Measurements from ENCODE around the gene APOBEC3B. TPM values are rescaled to one million over a fixed set of nuclear protein-coding genes. Genes with fewer than 3 reads are reported as not detected.
A peak's percentile ranks its signal among the peaks of the same experiment; 100 is the strongest.

The APOBEC3B gene
- total RNA-seq, 1 donor from 2014 or later: not detected

DNA sequence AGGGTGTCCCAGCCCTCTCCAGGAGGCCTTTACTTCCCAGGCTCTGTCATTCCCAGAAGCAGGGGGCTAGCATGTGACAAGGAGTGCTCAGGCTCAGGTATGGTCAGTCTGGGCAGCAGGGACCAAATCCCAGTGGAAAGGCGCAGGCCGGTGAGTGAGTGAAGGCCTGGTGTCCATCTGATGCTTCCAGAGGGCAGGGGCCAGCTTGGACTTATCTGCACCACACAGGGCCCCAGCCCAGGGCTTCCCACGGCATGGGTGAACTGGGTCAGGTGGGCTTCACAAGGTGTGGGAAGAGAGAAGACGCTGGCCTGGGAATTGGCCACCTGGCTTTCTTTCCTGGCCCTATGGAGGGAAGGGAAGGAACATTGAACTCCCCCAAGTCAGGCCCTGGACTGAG lies 45.1 kb upstream of the APOBEC3B start:
- Histone ChIP-seq H4K20me1 (ENCODE audit: low read depth) (no peaks in the 10 kb centered on the region), H3K27me3 (no peaks in the 10 kb centered on the region), H3K27ac (no peak overlapping the region), H3K9me3 (ENCODE audit: low read depth) (no peaks in the 10 kb centered on the region), H3F3A (ENCODE audit: low read depth) (no peaks in the 10 kb centered on the region), H3K4me2 (no peak overlapping the region), H3K4me1 (no peaks in the 10 kb centered on the region), H3K79me2 (ENCODE audit: low read depth) (no peaks in the 10 kb centered on the region), H3K36me3 (no peaks in the 10 kb centered on the region), H3K4me3 (no peak overlapping the region), H3K9ac (no peak overlapping the region), H2AFZ (replicated peaks) (no peak overlapping the region)
- H3K9me3 Mint-ChIP-seq: peaks cover 7% of the 10 kb centered on the region
- TF ChIP-seq EZH2 (IDR thresholded peaks at IDR 0.05) (no peak), EZH2phosphoT487 (IDR thresholded peaks at IDR 0.05) (no peak)
- TF ChIP-seq, protein P1, sequence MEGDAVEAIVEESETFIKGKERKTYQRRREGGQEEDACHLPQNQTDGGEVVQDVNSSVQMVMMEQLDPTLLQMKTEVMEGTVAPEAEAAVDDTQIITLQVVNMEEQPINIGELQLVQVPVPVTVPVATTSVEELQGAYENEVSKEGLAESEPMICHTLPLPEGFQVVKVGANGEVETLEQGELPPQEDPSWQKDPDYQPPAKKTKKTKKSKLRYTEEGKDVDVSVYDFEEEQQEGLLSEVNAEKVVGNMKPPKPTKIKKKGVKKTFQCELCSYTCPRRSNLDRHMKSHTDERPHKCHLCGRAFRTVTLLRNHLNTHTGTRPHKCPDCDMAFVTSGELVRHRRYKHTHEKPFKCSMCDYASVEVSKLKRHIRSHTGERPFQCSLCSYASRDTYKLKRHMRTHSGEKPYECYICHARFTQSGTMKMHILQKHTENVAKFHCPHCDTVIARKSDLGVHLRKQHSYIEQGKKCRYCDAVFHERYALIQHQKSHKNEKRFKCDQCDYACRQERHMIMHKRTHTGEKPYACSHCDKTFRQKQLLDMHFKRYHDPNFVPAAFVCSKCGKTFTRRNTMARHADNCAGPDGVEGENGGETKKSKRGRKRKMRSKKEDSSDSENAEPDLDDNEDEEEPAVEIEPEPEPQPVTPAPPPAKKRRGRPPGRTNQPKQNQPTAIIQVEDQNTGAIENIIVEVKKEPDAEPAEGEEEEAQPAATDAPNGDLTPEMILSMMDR (IDR thresholded peaks at IDR 0.05): no peak
- H3K27ac Mint-ChIP-seq: peak overlapping the region; percentile 22
- peaks cover 9% of the 10 kb centered on the region for H3K27me3 Mint-ChIP-seq (ENCODE audit: insufficient read depth, low read depth)
- peaks cover 2% of the 10 kb centered on the region for H3K4me1 Mint-ChIP-seq
- no peak overlapping the region for H3K4me3 Mint-ChIP-seq
- no peaks in the 10 kb centered on the region for H3K36me3 Mint-ChIP-seq
- DNase-seq (ENCODE audit: low spot score): no peak

DNA sequence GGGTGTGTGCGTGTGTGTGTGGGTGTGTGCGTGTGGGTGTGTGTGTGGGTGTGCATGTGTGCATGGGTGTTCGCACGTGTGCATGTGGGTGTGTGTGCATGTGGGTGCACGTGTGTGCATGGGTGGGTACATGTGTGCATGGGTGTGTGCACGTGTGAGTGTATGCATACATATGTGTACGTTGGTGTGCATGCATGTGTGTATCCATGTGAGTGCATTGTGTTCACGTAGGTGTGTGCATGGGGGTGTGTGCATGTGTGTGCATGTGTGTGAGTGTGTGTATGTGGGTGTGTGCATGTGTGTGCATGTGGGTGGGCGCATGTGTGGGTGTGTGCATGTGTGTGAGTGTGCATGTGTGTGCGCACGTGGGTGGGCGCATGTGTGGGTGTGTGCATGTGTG lies 44.6 kb upstream of the APOBEC3B start:
- Histone ChIP-seq H3K27me3 (no peaks in the 10 kb centered on the region), H4K20me1 (ENCODE audit: low read depth) (no peaks in the 10 kb centered on the region), H3K27ac (no peak overlapping the region), H3K4me3 (no peak overlapping the region), H3K9ac (no peak overlapping the region), H3K4me1 (no peaks in the 10 kb centered on the region), H2AFZ (replicated peaks) (no peak overlapping the region), H3K9me3 (ENCODE audit: low read depth) (no peaks in the 10 kb centered on the region), H3F3A (ENCODE audit: low read depth) (no peaks in the 10 kb centered on the region), H3K36me3 (no peaks in the 10 kb centered on the region), H3K79me2 (ENCODE audit: low read depth) (no peaks in the 10 kb centered on the region), H3K4me2 (no peak overlapping the region)
- TF ChIP-seq, protein P1 (IDR thresholded peaks at IDR 0.05): no peak
- TF ChIP-seq EZH2phosphoT487 (IDR thresholded peaks at IDR 0.05) (no peak), EZH2 (IDR thresholded peaks at IDR 0.05) (no peak)
- no peak for DNase-seq (ENCODE audit: low spot score)
- Mint-ChIP-seq H3K36me3 (no peaks in the 10 kb centered on the region), H3K4me3 (no peak overlapping the region), H3K27ac (peak overlapping the region; percentile 22), H3K27me3 (ENCODE audit: insufficient read depth, low read depth) (peaks cover 9% of the 10 kb centered on the region), H3K9me3 (peaks cover 2% of the 10 kb centered on the region), H3K4me1 (peaks cover 2% of the 10 kb centered on the region)

DNA sequence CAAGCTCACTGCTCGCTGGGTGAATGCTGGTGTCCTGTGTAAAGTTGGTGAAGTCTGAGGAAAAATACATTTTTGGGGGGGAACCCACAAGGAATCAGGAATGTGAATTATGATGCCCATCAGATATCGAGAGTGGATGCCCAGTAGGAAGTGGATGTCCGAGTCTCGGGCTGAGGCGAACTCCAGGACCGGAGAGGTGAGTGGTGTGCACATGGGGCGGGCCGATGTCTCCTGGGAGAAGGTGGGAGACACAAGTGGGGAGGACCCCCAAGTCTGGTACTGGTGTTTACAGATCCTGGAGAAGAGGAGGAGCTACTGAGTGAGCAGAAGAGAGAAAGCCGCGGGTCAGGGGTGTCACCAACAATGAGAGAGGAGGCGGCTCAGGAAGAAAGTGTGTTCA lies 43.9 kb upstream of the APOBEC3B start:
- peaks cover 12% of the 10 kb centered on the region for H3K27me3 Mint-ChIP-seq (ENCODE audit: insufficient read depth, low read depth)
- H4K20me1 ChIP-seq (ENCODE audit: low read depth): no peaks in the 10 kb centered on the region
- no peak overlapping the region for H3K4me3 Mint-ChIP-seq
- H3K79me2 ChIP-seq (ENCODE audit: low read depth): no peaks in the 10 kb centered on the region
- no peak overlapping the region for H3K9ac ChIP-seq
- DNase-seq (ENCODE audit: low spot score): no peak
- no peak overlapping the region for H3K27ac ChIP-seq
- no peak overlapping the region for H3K4me2 ChIP-seq
- no peak overlapping the region for H3K27ac Mint-ChIP-seq
- no peaks in the 10 kb centered on the region for H3F3A ChIP-seq (ENCODE audit: low read depth)
- H3K4me1 Mint-ChIP-seq: peaks cover 2% of the 10 kb centered on the region
- H3K36me3 Mint-ChIP-seq: no peaks in the 10 kb centered on the region
- no peaks in the 10 kb centered on the region for H3K27me3 ChIP-seq
- H3K4me1 ChIP-seq: no peaks in the 10 kb centered on the region
- TF ChIP-seq EZH2 (IDR thresholded peaks at IDR 0.05) (no peak), EZH2phosphoT487 (IDR thresholded peaks at IDR 0.05) (no peak)
- TF ChIP-seq, protein P1 (IDR thresholded peaks at IDR 0.05): no peak
- no peaks in the 10 kb centered on the region for H3K9me3 Mint-ChIP-seq
- H3K4me3 ChIP-seq: no peak overlapping the region
- H3K9me3 ChIP-seq (ENCODE audit: low read depth): no peaks in the 10 kb centered on the region
- H3K36me3 ChIP-seq: no peaks in the 10 kb centered on the region
- no peak overlapping the region for H2AFZ ChIP-seq (replicated peaks)
